Lower leg skin (tissue), 3 donors: ENCODE results near the gene BBS9.

Experiments used
- POLR2A ChIP-seq, 2 donors: fragments of 450-650 bp; IDR thresholded peaks; one replicate each; pipeline ENCODE4 v1.6.1; 2016 to 2017; ENCODE audit warnings: antibody characterized with exemption in 2 of 2, mild to moderate bottlenecking in 1 of 2, moderate library complexity in 1 of 2
- TF ChIP-seq, protein P1 (sequence below), 3 donors: fragments of 450-650 bp; IDR thresholded peaks; one replicate each; pipeline ENCODE4 v1.5.1; 2016; ENCODE audit warnings: antibody characterized with exemption in 3 of 3, mild to moderate bottlenecking in 3 of 3, moderate library complexity in 2 of 3

DNA sequence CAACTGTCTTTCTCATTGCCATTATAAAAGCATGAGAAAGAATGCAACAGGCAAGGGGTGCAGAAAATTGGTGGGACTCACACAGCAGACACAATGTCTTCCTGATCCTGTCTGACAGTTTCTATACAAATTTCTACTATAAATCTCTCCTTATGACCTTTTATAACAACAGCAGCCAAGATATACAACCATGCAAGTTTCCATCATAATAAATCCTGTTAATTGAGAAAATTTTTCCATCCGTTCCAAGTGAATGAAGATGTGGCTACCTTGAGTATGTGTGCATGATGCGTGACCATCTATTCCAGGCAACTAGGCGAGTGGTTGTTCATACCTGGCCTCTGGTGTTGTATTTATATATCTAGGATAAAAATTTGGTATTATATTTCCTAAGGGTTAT is 216.7 kb downstream of the BBS9 start:
- TF ChIP-seq, protein P1, sequence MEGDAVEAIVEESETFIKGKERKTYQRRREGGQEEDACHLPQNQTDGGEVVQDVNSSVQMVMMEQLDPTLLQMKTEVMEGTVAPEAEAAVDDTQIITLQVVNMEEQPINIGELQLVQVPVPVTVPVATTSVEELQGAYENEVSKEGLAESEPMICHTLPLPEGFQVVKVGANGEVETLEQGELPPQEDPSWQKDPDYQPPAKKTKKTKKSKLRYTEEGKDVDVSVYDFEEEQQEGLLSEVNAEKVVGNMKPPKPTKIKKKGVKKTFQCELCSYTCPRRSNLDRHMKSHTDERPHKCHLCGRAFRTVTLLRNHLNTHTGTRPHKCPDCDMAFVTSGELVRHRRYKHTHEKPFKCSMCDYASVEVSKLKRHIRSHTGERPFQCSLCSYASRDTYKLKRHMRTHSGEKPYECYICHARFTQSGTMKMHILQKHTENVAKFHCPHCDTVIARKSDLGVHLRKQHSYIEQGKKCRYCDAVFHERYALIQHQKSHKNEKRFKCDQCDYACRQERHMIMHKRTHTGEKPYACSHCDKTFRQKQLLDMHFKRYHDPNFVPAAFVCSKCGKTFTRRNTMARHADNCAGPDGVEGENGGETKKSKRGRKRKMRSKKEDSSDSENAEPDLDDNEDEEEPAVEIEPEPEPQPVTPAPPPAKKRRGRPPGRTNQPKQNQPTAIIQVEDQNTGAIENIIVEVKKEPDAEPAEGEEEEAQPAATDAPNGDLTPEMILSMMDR (IDR thresholded peaks at IDR 0.05): no peak
- no peak for TF ChIP-seq POLR2A (IDR thresholded peaks at IDR 0.05)
